Stimulated activated CD8-positive, alpha-beta memory T cell treated with anti-CD3 and anti-CD28 coated beads, Interleukin-7, amount 100 ng/mL, for 4 hours (primary cell): Measurements from ENCODE around the gene WIPF3.
"Not testable (repeated sequence)": the region's sequence is repeated elsewhere in the genome, so short reads cannot be mapped to it uniquely, and the experiment has no call there.

Source experiments
- DNase-seq, 2 donors: peaks; one replicate each; pipeline ENCODE4 v3.0.0-alpha.2; 2020; ENCODE audit warnings: low read depth in 2 of 2

The WIPF3 gene

GRCh38 chr7:29950480-29950879 lies 144.2 kb downstream of the WIPF3 start:
- no peak for DNase-seq

- no peak for DNase-seq
Observed at GRCh38 chr7:29951206-29951605, 144.9 kb downstream of the WIPF3 start.

- no peak for DNase-seq
Observed at GRCh38 chr7:29953726-29954347, 147.5 kb downstream of the WIPF3 start.

- no peak for DNase-seq
Observed at GRCh38 chr7:29955075-29955792, 148.9 kb downstream of the WIPF3 start.

GRCh38 chr7:29955799-29956486 lies 149.6 kb downstream of the WIPF3 start:
- DNase-seq = no peak

GRCh38 chr7:29956487-29956836 lies 150.2 kb downstream of the WIPF3 start:
- DNase-seq = no peak

GRCh38 chr7:29957521-29958310 lies 151.4 kb downstream of the WIPF3 start:
- no peak for DNase-seq

- no peak for DNase-seq
Observed at GRCh38 chr7:29958667-29959358, 152.5 kb downstream of the WIPF3 start.

- not testable (repeated sequence) for DNase-seq
Observed at GRCh38 chr7:29961611-29962010, 155.3 kb downstream of the WIPF3 start.

GRCh38 chr7:29962035-29962434 lies 155.7 kb downstream of the WIPF3 start:
- DNase-seq = no peak

- no peak for DNase-seq
Observed at GRCh38 chr7:29965030-29965429, 158.7 kb downstream of the WIPF3 start.
